Renal cortex interstitium (tissue), 11 donors: ENCODE results near the gene ELOA. TPM values are rescaled to one million over a fixed set of nuclear protein-coding genes. Genes with fewer than 3 reads are reported as not detected.
"Not testable (repeated sequence)": the region's sequence is repeated elsewhere in the genome, so short reads cannot be mapped to it uniquely, and the experiment has no call there.

Source experiments
- DNase-seq, 11 donors: peaks; one replicate each; pipeline ENCODE4 v3.0.0-alpha.2; 2013; ENCODE audit warnings: low read depth in 9 of 11, low spot score in 4 of 11; ENCODE audit errors: extremely low read depth in 1 of 11
- polyA plus RNA-seq, 3 donors: library from polyadenylated mRNA; unstranded; fragments of 120-200 nt; gene quantifications; one replicate each; pipeline ENCODE4 v1.2.1, GENCODE V29; 2013; ENCODE audit not compliant: insufficient read length in 3 of 3

Gene ELOA
- polyA plus RNA-seq, 3 donors, result 34.5 to 36.2 (median 35.9) TPM

DNA sequence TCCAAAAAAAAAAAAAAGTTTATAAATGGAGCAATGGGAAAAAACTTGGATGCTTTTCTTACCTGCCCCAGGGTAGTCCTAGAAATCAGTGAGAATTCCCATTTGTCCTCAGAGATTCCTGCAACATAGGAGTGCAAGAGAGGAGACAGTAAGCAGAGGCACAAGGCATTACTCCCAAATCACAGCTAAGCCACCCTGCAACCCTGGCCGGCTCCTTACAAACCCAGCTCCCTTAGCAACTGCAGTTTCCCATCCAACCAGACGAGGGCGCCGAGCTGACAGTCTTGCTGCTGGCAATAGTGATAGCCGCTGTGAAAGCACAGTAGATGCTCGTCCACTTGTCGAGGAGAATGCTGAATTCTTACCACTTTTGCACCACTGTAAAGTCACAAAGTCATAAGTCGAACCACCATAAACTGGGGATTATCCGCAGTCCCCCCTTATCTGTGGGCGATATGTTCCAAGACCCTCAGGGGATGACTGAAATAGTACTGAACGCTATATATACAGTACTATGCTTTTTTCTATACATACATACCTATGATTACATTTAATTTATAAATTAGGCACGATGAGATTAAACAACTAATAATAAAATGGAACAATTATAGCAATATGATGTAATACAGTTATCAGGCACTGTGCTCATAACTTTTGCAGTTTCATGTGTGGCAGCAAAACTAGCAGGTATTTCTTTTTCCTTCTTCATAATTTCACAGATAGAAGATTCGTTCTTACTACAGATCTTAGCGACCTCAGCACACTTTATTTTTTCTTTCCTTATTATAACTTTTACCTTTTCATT, 29.0 kb downstream of the ELOA start:
- DNase-seq, result peak in 9 of 11 donors; percentile 58 to 74 (median 69)

GRCh38 chr1:23772854-23773242, 29.6 kb downstream of the ELOA start:
- no peak for DNase-seq

GRCh38 chr1:23774174-23774880, 31.1 kb downstream of the ELOA start:
- no peak for DNase-seq

GRCh38 chr1:23776217-23776616, 32.9 kb downstream of the ELOA start:
- DNase-seq, result no peak

DNA sequence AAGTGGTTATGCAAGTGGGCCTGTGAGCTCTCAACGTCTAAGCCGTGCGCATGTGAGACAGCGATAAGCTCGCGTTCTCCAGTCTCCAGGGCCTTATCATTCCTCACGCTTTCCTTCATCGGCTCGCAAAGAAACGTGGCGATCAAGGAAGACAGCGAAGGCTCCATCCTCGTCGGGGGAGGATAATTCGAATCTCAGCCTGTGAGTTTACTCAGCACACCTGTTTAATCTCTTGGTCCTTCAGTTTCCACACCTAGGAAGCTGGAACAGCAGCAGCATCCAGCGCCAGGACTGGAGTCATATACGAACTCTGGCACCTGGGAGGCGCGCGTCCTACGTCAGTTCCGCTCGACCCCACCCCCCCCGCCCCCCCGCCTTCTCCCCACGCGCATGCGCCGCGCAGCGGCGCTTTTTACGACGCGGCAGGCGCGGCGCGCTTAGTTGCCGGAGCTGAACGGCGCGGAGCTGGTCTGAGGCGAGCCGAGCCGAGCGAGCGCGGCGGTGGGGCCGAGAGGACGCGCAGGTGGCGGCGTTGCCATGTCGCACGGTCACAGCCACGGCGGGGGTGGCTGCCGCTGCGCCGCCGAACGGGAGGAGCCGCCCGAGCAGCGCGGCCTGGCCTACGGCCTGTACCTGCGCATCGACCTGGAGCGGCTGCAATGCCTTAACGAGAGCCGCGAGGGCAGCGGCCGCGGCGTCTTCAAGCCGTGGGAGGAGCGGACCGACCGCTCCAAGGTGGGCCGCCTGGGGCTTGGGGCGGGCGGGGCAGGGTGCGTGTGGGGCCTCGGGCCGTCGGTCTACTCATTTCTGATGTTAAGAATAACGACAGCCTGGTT, 34.9 kb downstream of the ELOA start, which contains the start of gene PITHD1:
Gene PITHD1 (plus strand): TSS at position 440 of the 836 bp plus-strand sequence. CDS start 98 bp downstream, at position 538.
- peak in 9 of 11 donors; percentile 68 to 85 (median 79) for DNase-seq

DNA sequence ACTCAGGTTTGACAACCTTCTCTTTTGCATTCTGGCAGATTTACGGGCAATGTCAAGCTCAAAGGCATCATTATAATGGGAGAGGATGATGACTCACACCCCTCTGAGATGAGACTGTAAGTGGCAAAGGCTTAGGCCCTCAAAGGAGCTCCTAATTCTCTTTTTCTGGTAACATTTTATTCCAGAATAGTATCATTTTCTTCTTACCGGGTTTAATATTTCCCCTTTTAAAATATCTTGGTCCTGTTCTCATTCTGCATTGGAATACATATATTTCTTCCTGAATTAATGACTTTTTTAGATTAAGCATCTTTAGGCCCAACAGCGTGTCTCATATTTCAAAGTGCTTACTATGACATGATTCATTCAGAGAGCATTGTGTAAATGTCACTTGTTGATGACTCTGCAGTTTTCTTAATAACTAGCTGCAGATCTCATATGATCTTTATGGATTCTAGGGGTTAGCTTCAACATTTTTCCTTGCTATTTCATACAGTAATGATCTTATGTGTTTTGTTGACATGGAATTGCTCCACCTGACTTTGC, 36.6 kb downstream of the ELOA start:
- no peak for DNase-seq

DNA sequence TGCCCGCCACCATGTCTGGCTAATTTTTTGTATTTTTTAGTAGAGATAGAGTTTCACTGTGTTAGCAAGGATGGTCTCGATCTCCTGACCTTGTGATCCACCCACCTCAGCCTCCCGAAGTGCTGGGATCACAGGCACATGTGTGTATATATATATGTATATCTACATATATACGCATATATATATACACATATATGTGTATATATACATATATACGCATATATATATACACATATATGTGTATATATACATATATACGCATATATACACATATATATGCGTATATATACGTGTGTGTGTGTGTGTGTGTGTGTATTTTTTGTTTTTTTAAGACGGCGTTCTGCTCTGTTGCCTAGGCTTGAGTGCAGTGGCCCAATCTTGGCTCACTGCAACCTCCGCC, 39.9 kb downstream of the ELOA start:
- not testable (repeated sequence) for DNase-seq

- DNase-seq, result no peak
Measured at GRCh38 chr1:23784846-23785245, 41.6 kb downstream of the ELOA start.

- DNase-seq, result no peak
Measured at GRCh38 chr1:23787701-23788100, 44.4 kb downstream of the ELOA start.

DNA sequence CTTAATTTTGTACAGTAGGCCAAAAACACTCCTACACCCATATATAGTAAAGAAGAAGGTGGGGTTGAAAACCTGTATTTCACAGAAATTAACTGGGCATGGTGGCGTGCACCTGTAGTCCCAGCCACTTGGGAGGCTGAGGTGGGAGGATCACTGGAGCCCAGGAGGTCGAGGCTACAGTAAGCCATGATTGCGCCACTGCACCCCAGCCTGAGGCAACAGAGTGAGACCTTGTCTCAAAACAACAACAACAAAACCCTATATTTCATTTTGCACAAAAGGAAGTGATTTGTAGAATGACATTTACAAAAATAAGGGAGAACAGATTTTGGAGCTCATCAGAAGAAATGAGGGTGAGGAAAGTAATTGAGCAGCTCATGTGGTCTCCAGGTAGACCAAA, 45.4 kb downstream of the ELOA start:
- no peak for DNase-seq

- peak in 10 of 11 donors; percentile 78 to 91 (median 86) for DNase-seq
Measured at GRCh38 chr1:23790696-23791515, 47.6 kb downstream of the ELOA start, which contains the start of gene LYPLA2. TSS of gene LYPLA2 (plus strand) at chr1:23791145. CDS start at chr1:23792683, 1,538 bp downstream.

GRCh38 chr1:23791516-23792047, 48.3 kb downstream of the ELOA start:
- no peak for DNase-seq

DNA sequence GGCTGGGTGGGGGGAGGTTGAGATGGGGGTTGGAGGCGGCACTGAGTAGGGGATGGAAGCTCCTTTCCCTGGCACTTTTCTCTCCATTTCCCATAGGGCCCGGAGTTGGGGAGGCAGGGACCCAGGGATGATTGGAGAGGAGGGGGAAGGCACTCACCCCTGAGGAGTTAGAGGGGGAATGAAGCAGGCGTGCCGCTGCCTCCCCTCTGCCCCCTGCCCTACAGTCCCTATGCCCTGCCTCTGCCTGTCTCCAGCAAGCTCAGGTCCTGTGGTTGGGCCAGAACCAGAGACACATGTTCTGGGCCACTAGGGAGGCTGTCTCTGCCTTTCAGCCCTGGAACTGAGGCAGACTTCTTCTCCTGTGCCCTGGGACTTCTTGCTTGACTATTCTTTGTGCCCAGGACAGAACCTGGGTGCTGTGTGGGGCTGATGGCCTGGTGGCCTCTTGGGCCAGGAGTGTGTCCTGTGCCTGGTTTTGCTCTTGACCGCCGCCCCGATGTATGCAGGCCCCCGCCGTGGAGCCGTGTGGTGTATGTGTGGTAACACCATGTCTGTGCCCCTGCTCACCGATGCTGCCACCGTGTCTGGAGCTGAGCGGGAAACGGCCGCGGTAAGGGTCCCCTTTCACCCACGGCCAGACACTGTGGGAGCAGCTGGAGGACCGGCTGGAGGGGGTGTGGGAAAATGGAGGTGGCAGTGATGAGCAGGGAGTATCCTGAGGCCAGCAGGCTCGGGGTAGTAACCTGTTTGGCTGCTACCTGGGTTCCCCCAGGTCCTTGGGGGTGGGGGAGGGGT, 49.1 kb downstream of the ELOA start:
- no peak for DNase-seq

DNA sequence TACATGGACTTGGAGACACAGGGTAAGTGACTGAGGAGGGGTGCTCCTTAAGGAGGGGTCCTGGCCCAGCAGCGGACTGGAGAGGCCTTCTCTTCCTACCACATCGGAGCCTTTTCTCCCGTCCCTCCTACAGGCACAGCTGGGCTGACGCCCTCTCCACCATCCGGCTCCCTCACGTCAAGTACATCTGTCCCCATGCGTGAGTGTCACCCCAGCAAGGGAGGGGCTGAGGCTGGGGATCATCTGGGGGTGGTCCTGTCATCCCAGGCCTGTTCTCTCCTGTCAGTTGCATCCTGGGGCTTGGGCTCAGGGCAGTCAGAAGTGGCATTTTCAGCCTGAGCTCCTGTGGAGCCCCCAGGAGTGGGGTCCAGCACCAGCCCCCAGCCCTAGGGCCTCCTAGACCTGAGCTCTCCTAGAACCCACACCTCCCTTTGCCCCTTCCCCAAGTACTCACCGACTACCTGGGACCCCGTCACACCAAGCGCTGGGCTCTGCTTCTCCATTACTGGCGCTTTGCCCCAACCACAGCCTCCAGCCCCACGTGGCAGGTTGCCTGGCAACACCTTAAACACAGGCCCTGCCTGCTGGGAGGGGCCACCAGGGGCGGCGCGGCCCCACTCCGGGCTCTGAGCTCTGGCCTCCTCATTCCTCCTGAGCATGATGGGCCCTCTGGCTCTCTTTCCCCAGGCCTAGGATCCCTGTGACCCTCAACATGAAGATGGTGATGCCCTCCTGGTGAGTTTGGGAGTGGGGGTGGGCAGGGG, 49.9 kb downstream of the ELOA start:
- no peak for DNase-seq

DNA sequence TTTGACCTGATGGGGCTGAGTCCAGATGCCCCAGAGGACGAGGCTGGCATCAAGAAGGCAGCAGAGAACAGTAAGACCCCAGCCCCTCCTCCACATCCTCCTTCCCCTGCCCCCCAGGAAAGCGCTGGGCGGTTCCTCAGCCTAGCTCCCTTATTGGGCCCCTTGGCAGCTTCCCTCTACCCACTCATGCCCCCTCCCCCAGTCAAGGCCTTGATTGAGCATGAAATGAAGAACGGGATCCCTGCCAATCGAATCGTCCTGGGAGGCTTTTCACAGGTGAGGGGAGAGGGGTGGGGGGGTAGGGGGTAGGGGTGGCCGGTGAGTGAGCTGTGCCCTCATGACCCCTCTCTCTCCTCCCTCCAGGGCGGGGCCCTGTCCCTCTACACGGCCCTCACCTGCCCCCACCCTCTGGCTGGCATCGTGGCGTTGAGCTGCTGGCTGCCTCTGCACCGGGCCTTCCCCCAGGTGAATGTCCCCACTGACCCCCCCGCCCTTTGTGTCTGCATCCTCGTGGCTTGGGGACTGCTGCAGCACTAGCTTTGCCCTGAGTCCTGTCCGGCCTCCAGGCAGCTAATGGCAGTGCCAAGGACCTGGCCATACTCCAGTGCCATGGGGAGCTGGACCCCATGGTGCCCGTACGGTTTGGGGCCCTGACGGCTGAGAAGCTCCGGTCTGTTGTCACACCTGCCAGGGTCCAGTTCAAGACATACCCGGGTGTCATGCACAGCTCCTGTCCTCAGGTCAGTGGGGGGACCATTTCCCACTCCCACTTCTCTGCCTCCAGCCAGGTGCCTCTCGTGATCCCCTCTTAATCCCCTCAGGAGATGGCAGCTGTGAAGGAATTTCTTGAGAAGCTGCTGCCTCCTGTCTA, 50.8 kb downstream of the ELOA start:
- no peak for DNase-seq
